MM.1S (cell line): Measurements from ENCODE around the gene DGKA.
"Not testable (repeated sequence)": the region's sequence is repeated elsewhere in the genome, so short reads cannot be mapped to it uniquely, and the experiment has no call there.

Source experiments
- DNase-seq: peaks from one replicate; pipeline ENCODE4 v3.0.0-alpha.2; 2015
- H2AFZ ChIP-seq: fragments of 300-600 bp; sonication (generic); 2 replicates; pipeline ENCODE4 v1.6.0; 2016; ENCODE audit warnings: antibody characterized with exemption, low read length
- H3F3A ChIP-seq: fragments of 300-600 bp; sonication (generic); 2 replicates; pipeline ENCODE4 v1.6.1; 2016; ENCODE audit warnings: mild to moderate bottlenecking, antibody characterized with exemption, low read length, moderate library complexity, mixed read lengths; ENCODE audit not compliant: insufficient read depth
- H3K27ac ChIP-seq: fragments of 300-600 bp; sonication (generic); 2 replicates; pipeline ENCODE4 v1.5.1; 2016; ENCODE audit warnings: mild to moderate bottlenecking, low read length
- H3K27me3 ChIP-seq: fragments of 300-600 bp; sonication (generic); replicated peaks from 2 replicates; pipeline ENCODE4 v1.6.0; 2016; ENCODE audit warnings: low read length; ENCODE audit not compliant: insufficient read depth
- H3K36me3 ChIP-seq: fragments of 300-600 bp; sonication (generic); replicated peaks from 2 replicates; pipeline ENCODE4 v1.6.1; 2016; ENCODE audit warnings: mild to moderate bottlenecking, low read length, mixed read lengths; ENCODE audit not compliant: insufficient read depth
- H3K4me1 ChIP-seq: fragments of 300-600 bp; sonication (generic); 2 replicates; pipeline ENCODE4 v1.6.1; 2016; ENCODE audit warnings: low read length, mixed read lengths
- H3K4me2 ChIP-seq: fragments of 300-600 bp; sonication (generic); 2 replicates; pipeline ENCODE4 v1.6.0; 2016; ENCODE audit warnings: low read depth, low read length
- H3K4me3 ChIP-seq: fragments of 300-600 bp; sonication (generic); 2 replicates; pipeline ENCODE4 v1.5.1; 2016; ENCODE audit warnings: low read length, mixed read lengths
- H3K79me2 ChIP-seq: fragments of 300-600 bp; sonication (generic); 2 replicates; pipeline ENCODE4 v1.6.1; 2016; ENCODE audit warnings: mixed run types, low read length, mixed read lengths
- H3K9ac ChIP-seq: fragments of 300-600 bp; sonication (generic); 2 replicates; pipeline ENCODE4 v1.6.1; 2016; ENCODE audit warnings: low read length, mixed read lengths
- H3K9me2 ChIP-seq: fragments of 300-600 bp; sonication (generic); replicated peaks from 2 replicates; pipeline ENCODE4 v1.6.1; 2016; ENCODE audit warnings: mild to moderate bottlenecking, low read length, mixed read lengths; ENCODE audit not compliant: insufficient read depth
- H3K9me3 ChIP-seq: fragments of 300-600 bp; sonication (generic); replicated peaks from 2 replicates; pipeline ENCODE4 v1.6.1; 2016; ENCODE audit warnings: mild to moderate bottlenecking, low read length, mixed read lengths; ENCODE audit not compliant: insufficient read depth
- H4K20me1 ChIP-seq: fragments of 300-600 bp; sonication (generic); 2 replicates; pipeline ENCODE4 v1.6.1; 2016; ENCODE audit warnings: mild to moderate bottlenecking, low read length, moderate library complexity, mixed read lengths; ENCODE audit not compliant: insufficient read depth
- CTCF ChIP-seq: fragments of 300-600 bp; sonication (generic); IDR thresholded peaks from 2 replicates; pipeline ENCODE4 v1.5.1; 2016; ENCODE audit warnings: antibody characterized with exemption, low read length, mixed read lengths
- EZH2 ChIP-seq: fragments of 300-600 bp; sonication (generic); optimal IDR thresholded peaks from 2 replicates; pipeline ENCODE3; 2017; ENCODE audit warnings: low read depth, mild to moderate bottlenecking, antibody characterized with exemption, low read length, mixed read lengths
- EZH2phosphoT487 ChIP-seq: fragments of 300-600 bp; sonication (generic); IDR thresholded peaks from 2 replicates; pipeline ENCODE4 v1.6.1; 2018; ENCODE audit warnings: antibody characterized with exemption, low read length

DGKA gene

GRCh38 chr12:55985341-55985740, 54.4 kb downstream of the DGKA start:
- no peak for TF ChIP-seq EZH2phosphoT487
- Histone ChIP-seq H3K9ac (no peak overlapping the region), H3K9me3 (no peaks in the 10 kb centered on the region), H4K20me1 (no peaks in the 10 kb centered on the region), H2AFZ (no peak overlapping the region), H3K36me3 (no peaks in the 10 kb centered on the region; the same call in 1 of the 2 replicates), H3K79me2 (no peaks in the 10 kb centered on the region), H3K27ac (no peak overlapping the region), H3K4me3 (no peak overlapping the region), H3K9me2 (no peaks in the 10 kb centered on the region), H3K4me1 (no peaks in the 10 kb centered on the region), H3K27me3 (no peaks in the 10 kb centered on the region), H3F3A (no peaks in the 10 kb centered on the region), H3K4me2 (no peak overlapping the region)
- DNase-seq: no peak

DNA sequence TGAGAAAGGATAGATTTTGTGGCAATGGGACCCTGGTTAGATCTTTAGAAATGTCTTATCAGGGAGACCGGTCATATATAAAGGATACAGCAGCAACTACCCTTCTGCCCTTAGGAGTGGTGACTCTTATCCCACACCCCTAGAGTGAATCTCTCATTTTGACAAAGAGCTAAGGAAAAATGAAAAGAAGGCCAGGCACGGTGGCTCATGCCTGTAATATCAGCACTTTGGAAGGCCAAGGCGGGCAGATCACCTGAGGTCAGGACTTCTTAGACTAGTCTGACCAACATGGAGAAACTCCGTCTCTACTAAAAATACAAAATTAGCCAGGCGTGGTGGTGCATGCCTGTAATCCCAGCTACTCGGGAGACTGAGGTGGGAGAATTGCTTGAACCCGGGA, 55.0 kb downstream of the DGKA start:
- H3K9me2 ChIP-seq, H3K4me2 ChIP-seq, H3K9me3 ChIP-seq, H3K9ac ChIP-seq, H2AFZ ChIP-seq, H3K27me3 ChIP-seq, H4K20me1 ChIP-seq, H3K79me2 ChIP-seq, H3K27ac ChIP-seq, H3K4me1 ChIP-seq, H3F3A ChIP-seq, H3K36me3 ChIP-seq, H3K4me3 ChIP-seq, DNase-seq: not testable (repeated sequence)

DNA sequence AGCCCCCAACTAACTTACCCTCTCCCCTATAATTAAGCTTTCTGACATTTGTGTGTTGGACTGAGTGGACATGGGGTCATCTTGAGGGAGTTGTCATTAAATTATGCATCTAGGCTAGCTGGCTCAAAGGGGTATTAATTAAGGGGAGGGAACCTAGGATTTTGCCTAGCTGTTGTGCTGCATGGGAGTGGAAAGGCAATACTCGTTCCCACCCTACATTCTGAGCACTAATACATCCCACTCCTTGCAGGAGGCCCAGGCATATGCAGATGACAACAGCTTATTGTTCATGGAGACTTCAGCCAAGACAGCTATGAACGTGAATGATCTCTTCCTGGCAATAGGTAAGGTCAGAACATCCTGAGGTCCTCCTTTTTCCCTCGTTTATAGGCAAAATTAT, 60.1 kb downstream of the DGKA start:
- Histone ChIP-seq H3K4me3 (no peak overlapping the region), H3K79me2 (no peaks in the 10 kb centered on the region), H3K9me2 (no peaks in the 10 kb centered on the region), H3K9me3 (no peaks in the 10 kb centered on the region), H3K36me3 (peaks cover 4% of the 10 kb centered on the region; the same call in 1 of the 2 replicates), H3K27ac (no peak overlapping the region), H3K4me1 (no peaks in the 10 kb centered on the region), H4K20me1 (no peaks in the 10 kb centered on the region), H3K9ac (no peak overlapping the region), H2AFZ (no peak overlapping the region), H3K27me3 (no peaks in the 10 kb centered on the region), H3F3A (peaks cover 4% of the 10 kb centered on the region; the same call in 1 of the 2 replicates), H3K4me2 (no peak overlapping the region)
- TF ChIP-seq EZH2 (no peak), CTCF (no peak), EZH2phosphoT487 (no peak)
- no peak for DNase-seq

GRCh38 chr12:55993230-55993853, 62.4 kb downstream of the DGKA start:
- Histone ChIP-seq H3K36me3 (peaks cover 4% of the 10 kb centered on the region; the same call in 1 of the 2 replicates), H3K9me3 (no peaks in the 10 kb centered on the region), H4K20me1 (no peaks in the 10 kb centered on the region), H3K9me2 (no peaks in the 10 kb centered on the region), H3K4me2 (no peak overlapping the region), H3K4me3 (no peak overlapping the region), H3K9ac (no peak overlapping the region), H3K27me3 (no peaks in the 10 kb centered on the region), H3K4me1 (0 out of 2 replicates have a peak, but pooled peaks cover 4% of the 10 kb centered on the region), H3F3A (peaks cover 9% of the 10 kb centered on the region; the same call in 1 of the 2 replicates), H3K79me2 (no peaks in the 10 kb centered on the region), H2AFZ (no peak overlapping the region), H3K27ac (no peak overlapping the region)
- no peak for DNase-seq
- TF ChIP-seq CTCF: no peak
- TF ChIP-seq EZH2: no peak
- TF ChIP-seq EZH2phosphoT487: no peak
